Measurements from ENCODE around the gene NUP188.
A peak's percentile ranks its signal among the peaks of the same experiment; 100 is the strongest.

NUP188 gene, protein sequence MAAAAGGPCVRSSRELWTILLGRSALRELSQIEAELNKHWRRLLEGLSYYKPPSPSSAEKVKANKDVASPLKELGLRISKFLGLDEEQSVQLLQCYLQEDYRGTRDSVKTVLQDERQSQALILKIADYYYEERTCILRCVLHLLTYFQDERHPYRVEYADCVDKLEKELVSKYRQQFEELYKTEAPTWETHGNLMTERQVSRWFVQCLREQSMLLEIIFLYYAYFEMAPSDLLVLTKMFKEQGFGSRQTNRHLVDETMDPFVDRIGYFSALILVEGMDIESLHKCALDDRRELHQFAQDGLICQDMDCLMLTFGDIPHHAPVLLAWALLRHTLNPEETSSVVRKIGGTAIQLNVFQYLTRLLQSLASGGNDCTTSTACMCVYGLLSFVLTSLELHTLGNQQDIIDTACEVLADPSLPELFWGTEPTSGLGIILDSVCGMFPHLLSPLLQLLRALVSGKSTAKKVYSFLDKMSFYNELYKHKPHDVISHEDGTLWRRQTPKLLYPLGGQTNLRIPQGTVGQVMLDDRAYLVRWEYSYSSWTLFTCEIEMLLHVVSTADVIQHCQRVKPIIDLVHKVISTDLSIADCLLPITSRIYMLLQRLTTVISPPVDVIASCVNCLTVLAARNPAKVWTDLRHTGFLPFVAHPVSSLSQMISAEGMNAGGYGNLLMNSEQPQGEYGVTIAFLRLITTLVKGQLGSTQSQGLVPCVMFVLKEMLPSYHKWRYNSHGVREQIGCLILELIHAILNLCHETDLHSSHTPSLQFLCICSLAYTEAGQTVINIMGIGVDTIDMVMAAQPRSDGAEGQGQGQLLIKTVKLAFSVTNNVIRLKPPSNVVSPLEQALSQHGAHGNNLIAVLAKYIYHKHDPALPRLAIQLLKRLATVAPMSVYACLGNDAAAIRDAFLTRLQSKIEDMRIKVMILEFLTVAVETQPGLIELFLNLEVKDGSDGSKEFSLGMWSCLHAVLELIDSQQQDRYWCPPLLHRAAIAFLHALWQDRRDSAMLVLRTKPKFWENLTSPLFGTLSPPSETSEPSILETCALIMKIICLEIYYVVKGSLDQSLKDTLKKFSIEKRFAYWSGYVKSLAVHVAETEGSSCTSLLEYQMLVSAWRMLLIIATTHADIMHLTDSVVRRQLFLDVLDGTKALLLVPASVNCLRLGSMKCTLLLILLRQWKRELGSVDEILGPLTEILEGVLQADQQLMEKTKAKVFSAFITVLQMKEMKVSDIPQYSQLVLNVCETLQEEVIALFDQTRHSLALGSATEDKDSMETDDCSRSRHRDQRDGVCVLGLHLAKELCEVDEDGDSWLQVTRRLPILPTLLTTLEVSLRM (N-terminal part only)

DNA sequence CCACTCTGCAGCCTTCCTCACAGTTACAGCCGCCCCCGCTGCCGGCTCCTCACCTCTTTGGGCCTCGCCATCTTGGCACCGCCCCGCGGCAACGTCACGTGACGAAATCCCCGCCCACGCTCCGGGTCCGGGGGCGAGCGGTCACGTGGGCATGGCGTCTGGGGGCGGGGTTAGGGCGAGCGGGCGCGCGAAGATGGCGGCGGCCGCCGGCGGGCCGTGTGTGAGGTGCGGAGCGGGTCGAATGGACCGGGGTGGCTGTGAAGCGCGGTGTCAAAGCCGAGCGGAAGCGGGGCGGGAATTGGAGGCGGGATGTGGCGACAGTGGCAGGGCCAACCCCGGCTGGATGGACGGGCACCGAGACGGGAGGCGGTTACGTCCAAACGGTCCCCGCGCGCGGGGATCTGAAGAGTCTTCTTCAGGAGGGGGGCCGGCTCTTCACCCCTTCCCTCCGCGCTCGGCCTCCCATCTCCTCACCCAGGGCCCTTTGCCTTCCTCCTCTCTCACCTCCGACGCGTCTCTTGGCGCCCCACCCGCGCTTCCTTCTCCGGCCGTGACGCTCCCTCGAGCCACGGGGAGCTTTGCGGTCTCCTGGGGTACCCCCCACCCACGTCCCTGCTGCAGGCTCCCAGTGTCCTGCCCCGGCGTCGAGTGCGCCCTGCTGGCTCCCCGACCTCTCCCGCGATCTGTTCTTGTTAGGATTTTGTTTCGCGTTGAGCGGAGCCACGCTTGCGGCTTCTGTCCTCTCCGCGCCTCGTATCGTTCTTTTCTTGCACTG lies at the start of gene NUP188, which contains the start of gene DOLK:
TSS of gene NUP188 (plus strand) at position 173 of the 775 bp plus-strand sequence. CDS start at position 194, 21 bp downstream.
TSS of gene DOLK (minus strand) at position 77 of the 775 bp plus-strand sequence. CDS start 300 bp downstream, outside the sequence.
- no peaks in the 10 kb centered on the region for H3K27me3 ChIP-seq (ENCODE audit: control insufficient read depth in 1 of 2, insufficient read depth in 2 of 2, low read length in 2 of 2)
- H3K36me3 ChIP-seq (ENCODE audit: control insufficient read depth in 2 of 2, insufficient read depth in 2 of 2, low read length in 2 of 2): peaks cover 2 to 11% of the 10 kb centered on the region in 2 donors
- peak within 1 kb of the TSS; percentile 88 for H3K27ac ChIP-seq (ENCODE audit: low read length)
- peak within 1 kb of the TSS; percentile 74 to 91 for H3K4me3 ChIP-seq (ENCODE audit: low read length in 2 of 2)
- H3K4me1 ChIP-seq (ENCODE audit: control insufficient read depth, insufficient read depth, low read length): peaks cover 29% of the 10 kb centered on the region
- H3K9ac ChIP-seq (ENCODE audit: low read length in 2 of 2): peak within 1 kb of the TSS; percentile 88 to 92
- no peaks in the 10 kb centered on the region for H3K9me3 ChIP-seq (ENCODE audit: control insufficient read depth in 2 of 2, low read length in 2 of 2)

DNA sequence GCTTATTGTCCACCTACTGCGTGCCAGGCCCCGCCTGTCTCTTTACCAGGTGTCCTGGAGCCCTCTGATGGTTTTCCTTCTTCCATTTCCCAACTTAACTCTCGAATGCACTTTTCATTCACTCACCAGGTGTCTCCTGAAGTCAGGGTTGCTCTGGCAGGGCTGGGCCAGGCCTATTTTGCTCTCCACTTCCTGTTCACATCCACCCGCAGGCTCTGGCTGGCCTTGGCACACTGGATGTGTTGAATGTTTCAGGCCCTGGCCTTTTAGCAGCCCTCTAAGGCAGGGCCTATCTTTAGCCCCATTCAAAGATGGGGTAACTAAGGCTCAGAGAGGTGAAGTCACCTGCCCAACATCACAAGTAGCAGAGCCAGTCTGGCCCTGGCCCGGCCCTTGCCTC lies 49.1 kb upstream of the NUP188 start:
- Histone ChIP-seq H3K9me3 (ENCODE audit: control insufficient read depth in 2 of 2, low read length in 2 of 2) (no peaks in the 10 kb centered on the region), H3K4me3 (ENCODE audit: low read length in 2 of 2) (no peak overlapping the region), H3K4me1 (ENCODE audit: control insufficient read depth, insufficient read depth, low read length) (peaks cover 6% of the 10 kb centered on the region), H3K27me3 (ENCODE audit: control insufficient read depth in 1 of 2, insufficient read depth in 2 of 2, low read length in 2 of 2) (no peaks in the 10 kb centered on the region), H3K36me3 (ENCODE audit: control insufficient read depth in 2 of 2, insufficient read depth in 2 of 2, low read length in 2 of 2) (peaks cover 10 to 14% of the 10 kb centered on the region in 2 donors), H3K27ac (ENCODE audit: low read length) (no peak overlapping the region), H3K9ac (ENCODE audit: low read length in 2 of 2) (no peak overlapping the region)

DNA sequence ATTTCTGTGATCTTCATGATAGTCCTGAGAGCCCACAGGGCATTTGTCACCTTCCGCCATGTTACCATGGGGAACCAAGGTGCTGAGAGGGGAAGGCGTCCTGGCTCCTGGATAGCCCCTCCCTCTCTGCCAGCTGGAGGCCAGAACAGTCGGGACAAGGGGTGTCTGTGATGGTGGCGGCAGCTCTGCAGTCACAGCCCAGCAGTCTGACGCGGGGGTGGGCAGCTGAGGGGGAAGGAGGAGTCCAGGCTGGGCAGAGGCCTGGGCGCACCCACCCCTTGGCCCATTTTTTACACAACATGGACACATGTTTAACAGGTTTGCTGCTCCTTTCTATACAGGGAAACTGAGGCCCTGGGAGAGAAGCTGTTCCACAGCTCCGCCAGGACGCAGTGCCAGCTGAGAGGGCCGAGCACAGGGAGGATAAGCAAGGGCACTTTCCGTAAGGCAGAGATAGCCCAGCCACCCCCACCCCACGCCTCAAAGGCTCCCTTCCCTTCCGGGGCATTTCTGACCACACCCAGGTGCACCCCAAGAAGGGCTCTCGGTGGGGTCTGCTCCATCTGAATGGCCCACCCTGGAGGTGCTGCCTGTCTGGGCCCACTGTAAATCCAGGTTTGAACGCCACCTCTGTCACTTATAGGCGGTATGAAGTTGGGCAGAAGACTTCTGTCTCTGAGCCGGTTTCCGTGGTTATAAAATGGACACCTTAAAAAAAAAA lies 48.5 kb upstream of the NUP188 start:
- peaks cover 10 to 14% of the 10 kb centered on the region in 2 donors for H3K36me3 ChIP-seq (ENCODE audit: control insufficient read depth in 2 of 2, insufficient read depth in 2 of 2, low read length in 2 of 2)
- H3K9ac ChIP-seq (ENCODE audit: low read length in 2 of 2): no peak overlapping the region
- H3K27me3 ChIP-seq (ENCODE audit: control insufficient read depth in 1 of 2, insufficient read depth in 2 of 2, low read length in 2 of 2): no peaks in the 10 kb centered on the region
- no peak overlapping the region for H3K27ac ChIP-seq (ENCODE audit: low read length)
- H3K4me3 ChIP-seq (ENCODE audit: low read length in 2 of 2): no peak overlapping the region
- H3K9me3 ChIP-seq (ENCODE audit: control insufficient read depth in 2 of 2, low read length in 2 of 2): no peaks in the 10 kb centered on the region
- H3K4me1 ChIP-seq (ENCODE audit: control insufficient read depth, insufficient read depth, low read length): peaks cover 5% of the 10 kb centered on the region

DNA sequence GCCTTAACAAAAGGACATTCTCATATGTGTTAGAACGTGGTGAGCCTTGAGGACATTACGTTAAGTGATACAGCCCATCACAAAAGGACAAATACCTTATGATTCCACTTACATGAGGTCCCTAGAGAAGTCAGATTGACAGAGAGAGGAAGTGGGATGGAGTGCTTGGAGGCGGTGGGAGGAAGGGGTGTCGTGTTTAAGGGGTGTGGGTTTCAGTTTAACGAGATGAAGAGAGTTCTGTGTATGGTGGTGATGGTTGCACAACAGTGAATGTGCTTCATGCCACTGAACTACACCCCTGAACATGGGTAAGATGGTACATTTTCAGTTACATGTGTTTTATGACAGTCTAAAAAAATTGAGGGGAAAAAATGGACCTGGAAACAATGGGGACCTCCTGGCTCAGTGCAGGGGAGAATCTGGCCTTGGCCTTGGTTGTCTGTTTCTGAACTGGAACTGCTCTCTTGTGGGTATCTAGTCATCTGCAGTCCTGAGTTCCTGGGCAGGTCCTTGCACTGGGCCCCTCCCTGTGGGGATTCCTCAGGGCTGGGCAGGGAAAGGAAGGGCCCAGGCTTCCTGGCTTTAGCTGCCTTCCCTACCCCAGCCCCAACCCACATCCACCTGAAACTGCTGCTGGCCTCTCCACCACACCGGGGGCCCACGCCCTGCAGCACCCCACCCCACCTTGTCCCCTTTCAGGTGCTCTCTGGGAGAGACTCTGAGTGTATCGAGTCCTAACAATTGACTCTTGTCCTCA lies 47.8 kb upstream of the NUP188 start:
- no peak overlapping the region for H3K9ac ChIP-seq (ENCODE audit: low read length in 2 of 2)
- no peaks in the 10 kb centered on the region for H3K27me3 ChIP-seq (ENCODE audit: control insufficient read depth in 1 of 2, insufficient read depth in 2 of 2, low read length in 2 of 2)
- peaks cover 10 to 14% of the 10 kb centered on the region in 2 donors for H3K36me3 ChIP-seq (ENCODE audit: control insufficient read depth in 2 of 2, insufficient read depth in 2 of 2, low read length in 2 of 2)
- no peak overlapping the region for H3K4me3 ChIP-seq (ENCODE audit: low read length in 2 of 2)
- peaks cover 5% of the 10 kb centered on the region for H3K4me1 ChIP-seq (ENCODE audit: control insufficient read depth, insufficient read depth, low read length)
- no peak overlapping the region for H3K27ac ChIP-seq (ENCODE audit: low read length)
- H3K9me3 ChIP-seq (ENCODE audit: control insufficient read depth in 2 of 2, low read length in 2 of 2): no peaks in the 10 kb centered on the region

DNA sequence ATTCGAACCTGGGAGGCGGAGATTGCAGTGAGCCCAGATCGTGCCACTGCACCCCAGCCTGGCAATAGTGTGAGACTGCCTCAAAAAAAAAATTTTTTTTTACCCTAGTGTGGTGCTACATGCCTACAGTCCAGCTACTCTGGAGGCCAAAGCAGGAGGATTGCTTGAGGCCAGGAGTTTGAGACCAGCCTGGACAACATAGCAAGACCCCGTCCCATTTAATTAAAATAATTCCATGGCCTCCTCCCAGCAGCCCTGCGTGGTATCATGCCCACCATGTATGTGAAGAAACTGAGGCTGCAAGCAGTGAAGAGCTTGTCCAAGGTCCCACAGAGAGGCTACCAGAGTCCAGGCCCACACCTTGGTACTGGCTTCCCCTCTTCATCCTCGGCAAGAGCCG lies 46.1 kb upstream of the NUP188 start:
- Histone ChIP-seq H3K27me3 (ENCODE audit: control insufficient read depth in 1 of 2, insufficient read depth in 2 of 2, low read length in 2 of 2) (no peaks in the 10 kb centered on the region), H3K4me1 (ENCODE audit: control insufficient read depth, insufficient read depth, low read length) (peaks cover 5% of the 10 kb centered on the region), H3K9ac (ENCODE audit: low read length in 2 of 2) (no peak overlapping the region), H3K9me3 (ENCODE audit: control insufficient read depth in 2 of 2, low read length in 2 of 2) (no peaks in the 10 kb centered on the region), H3K27ac (ENCODE audit: low read length) (no peak overlapping the region), H3K36me3 (ENCODE audit: control insufficient read depth in 2 of 2, insufficient read depth in 2 of 2, low read length in 2 of 2) (peaks cover 5 to 9% of the 10 kb centered on the region in 2 donors), H3K4me3 (ENCODE audit: low read length in 2 of 2) (no peak overlapping the region)

DNA sequence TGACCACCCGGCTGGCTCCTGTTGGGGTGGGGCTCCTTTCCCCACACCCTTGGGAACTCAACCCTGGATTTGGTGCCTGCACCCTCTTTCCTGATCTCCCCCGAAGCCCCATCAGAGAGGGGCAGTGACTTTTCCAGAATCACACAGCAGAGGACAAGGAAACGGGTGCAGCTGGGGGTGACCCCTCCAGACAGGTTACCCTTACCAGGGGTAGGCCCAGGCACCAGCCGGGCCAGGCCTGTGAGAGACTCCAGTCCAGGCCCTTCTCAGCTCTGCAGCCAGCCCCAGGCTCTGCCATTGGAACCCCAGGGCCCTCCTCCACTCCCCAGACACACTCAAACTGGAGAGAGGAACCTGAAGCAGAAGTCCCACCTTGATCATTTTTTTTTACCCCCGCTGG lies 45.7 kb upstream of the NUP188 start:
- no peak overlapping the region for H3K9ac ChIP-seq (ENCODE audit: low read length in 2 of 2)
- no peak overlapping the region for H3K27ac ChIP-seq (ENCODE audit: low read length)
- no peaks in the 10 kb centered on the region for H3K27me3 ChIP-seq (ENCODE audit: control insufficient read depth in 1 of 2, insufficient read depth in 2 of 2, low read length in 2 of 2)
- no peak overlapping the region for H3K4me3 ChIP-seq (ENCODE audit: low read length in 2 of 2)
- no peaks in the 10 kb centered on the region for H3K9me3 ChIP-seq (ENCODE audit: control insufficient read depth in 2 of 2, low read length in 2 of 2)
- peaks cover 5 to 9% of the 10 kb centered on the region in 2 donors for H3K36me3 ChIP-seq (ENCODE audit: control insufficient read depth in 2 of 2, insufficient read depth in 2 of 2, low read length in 2 of 2)
- H3K4me1 ChIP-seq (ENCODE audit: control insufficient read depth, insufficient read depth, low read length): peaks cover 5% of the 10 kb centered on the region

DNA sequence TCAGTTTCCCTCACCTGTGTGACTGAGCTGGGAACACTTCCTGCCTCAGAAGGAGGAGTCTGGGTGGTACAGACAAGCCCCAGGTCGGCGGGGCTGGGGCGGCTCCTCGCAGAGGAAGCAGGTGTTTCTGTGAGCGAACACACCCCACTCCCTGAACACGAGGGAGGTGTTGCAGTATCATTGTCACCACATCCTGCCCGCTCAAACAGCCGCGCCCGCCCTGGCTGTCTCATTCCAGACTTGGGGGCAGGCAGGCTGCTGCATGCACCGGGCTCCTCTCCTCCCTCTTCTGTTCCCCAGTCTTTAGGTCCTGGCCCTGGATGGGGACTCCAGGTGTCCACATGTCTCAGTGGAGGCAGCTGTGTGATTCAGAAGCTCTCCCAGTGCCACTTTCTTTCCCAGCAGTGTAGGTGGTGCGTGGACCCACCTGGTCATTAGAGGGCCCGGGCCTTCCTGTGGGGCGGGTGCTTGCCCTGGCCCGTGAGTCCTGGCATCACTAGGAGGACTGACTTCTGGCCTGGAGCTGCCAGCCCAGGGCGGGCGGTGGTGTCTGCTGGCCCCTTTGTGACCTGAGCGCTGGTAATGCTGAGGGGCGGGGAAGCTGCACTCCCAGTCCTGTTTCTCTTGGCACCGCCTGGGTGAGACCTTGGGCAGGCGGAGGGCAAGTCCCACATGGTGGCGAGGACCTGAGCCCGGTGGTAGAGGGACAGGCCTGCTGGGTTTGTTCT lies 45.0 kb upstream of the NUP188 start:
- Histone ChIP-seq H3K4me3 (ENCODE audit: low read length in 2 of 2) (no peak overlapping the region), H3K36me3 (ENCODE audit: control insufficient read depth in 2 of 2, insufficient read depth in 2 of 2, low read length in 2 of 2) (peaks cover 8 to 15% of the 10 kb centered on the region in 2 donors), H3K9me3 (ENCODE audit: control insufficient read depth in 2 of 2, low read length in 2 of 2) (no peaks in the 10 kb centered on the region), H3K27ac (ENCODE audit: low read length) (peak overlapping the region; percentile 18), H3K4me1 (ENCODE audit: control insufficient read depth, insufficient read depth, low read length) (peaks cover 5% of the 10 kb centered on the region), H3K27me3 (ENCODE audit: control insufficient read depth in 1 of 2, insufficient read depth in 2 of 2, low read length in 2 of 2) (no peaks in the 10 kb centered on the region), H3K9ac (ENCODE audit: low read length in 2 of 2) (no peak overlapping the region)

DNA sequence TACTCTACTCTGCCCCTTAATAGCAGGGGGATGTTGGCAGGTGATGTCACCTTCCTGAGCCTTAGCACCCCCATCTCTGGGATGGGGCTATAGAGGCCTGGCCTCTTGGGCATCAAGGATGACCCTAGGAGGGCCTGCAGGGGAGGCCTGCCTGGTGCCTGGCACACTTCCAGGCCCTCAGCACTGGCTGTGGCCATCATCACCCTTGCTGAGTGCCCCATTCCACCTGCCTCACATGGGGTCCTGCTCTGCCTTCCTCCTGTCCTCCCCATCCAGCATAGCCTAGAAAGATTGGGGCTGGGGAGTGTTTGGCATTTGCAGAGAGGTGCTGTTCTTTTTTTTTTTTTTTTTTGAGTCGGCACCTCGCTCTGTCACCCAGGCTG lies 44.4 kb upstream of the NUP188 start:
- Histone ChIP-seq H3K4me1 (ENCODE audit: control insufficient read depth, insufficient read depth, low read length) (peaks cover 5% of the 10 kb centered on the region), H3K9ac (ENCODE audit: low read length in 2 of 2) (no peak overlapping the region), H3K9me3 (ENCODE audit: control insufficient read depth in 2 of 2, low read length in 2 of 2) (no peaks in the 10 kb centered on the region)

More for the DNA sequence above, 44.4 kb upstream of the NUP188 start:
- H3K4me3 ChIP-seq (ENCODE audit: low read length in 2 of 2): no peak overlapping the region
- H3K27me3 ChIP-seq (ENCODE audit: control insufficient read depth in 1 of 2, insufficient read depth in 2 of 2, low read length in 2 of 2): no peaks in the 10 kb centered on the region
- H3K36me3 ChIP-seq (ENCODE audit: control insufficient read depth in 2 of 2, insufficient read depth in 2 of 2, low read length in 2 of 2): peaks cover 13 to 20% of the 10 kb centered on the region in 2 donors
- H3K27ac ChIP-seq (ENCODE audit: low read length): peak overlapping the region; percentile 18

Data from stomach smooth muscle (tissue), 2 donors.